SH-SY5Y (cell line): Measurements from ENCODE around the gene PPFIBP2.

Experiments used
- GATA2 ChIP-seq: IDR thresholded peaks from 2 replicates; pipeline ENCODE4 v1.6.1; 2011; ENCODE audit warnings: mild to moderate bottlenecking, low read depth, low read length
- GATA3 ChIP-seq: IDR thresholded peaks from 2 replicates; pipeline ENCODE4 v1.6.1; 2011; ENCODE audit warnings: low read depth, mild to moderate bottlenecking, low read length, moderate library complexity

Gene PPFIBP2

GRCh38 chr11:7638710-7639642 is 125.2 kb downstream of the PPFIBP2 start:
- TF ChIP-seq GATA2, result no peak
- no peak for TF ChIP-seq GATA3

- TF ChIP-seq GATA3 (no peak), GATA2 (no peak)
These were observed 125.8 kb downstream of the PPFIBP2 start for GRCh38 chr11:7639643-7640025.

DNA sequence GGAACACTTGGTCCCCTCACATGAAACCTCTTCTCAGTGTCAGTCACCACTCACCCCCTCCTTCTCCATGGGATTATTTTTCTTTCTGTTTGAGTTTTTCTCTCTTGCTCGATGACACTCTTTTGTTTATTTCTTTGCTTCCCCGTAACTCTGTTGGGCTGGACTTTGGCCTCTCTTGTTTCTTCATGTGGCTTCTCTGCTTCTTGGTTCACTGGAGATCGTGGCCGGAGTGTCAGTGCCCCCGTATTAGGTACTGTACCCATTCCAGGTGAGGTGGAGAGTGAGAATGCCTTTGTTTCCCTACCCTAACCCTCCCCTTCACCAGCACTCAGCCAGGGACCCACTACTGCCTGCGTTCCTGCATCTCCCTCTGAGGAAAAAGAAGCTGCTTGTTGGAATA is 127.0 kb downstream of the PPFIBP2 start:
- TF ChIP-seq GATA2 (no peak), GATA3 (no peak)

- TF ChIP-seq GATA3 (no peak), GATA2 (no peak)
These were observed 128.9 kb downstream of the PPFIBP2 start for GRCh38 chr11:7642747-7643146.

GRCh38 chr11:7643314-7643713 is 129.5 kb downstream of the PPFIBP2 start:
- TF ChIP-seq GATA3 (no peak), GATA2 (no peak)

- TF ChIP-seq GATA3 (no peak), GATA2 (no peak)
These were observed 131.4 kb downstream of the PPFIBP2 start for GRCh38 chr11:7645206-7645605.

- TF ChIP-seq GATA2 (no peak), GATA3 (no peak)
These were observed 133.1 kb downstream of the PPFIBP2 start for GRCh38 chr11:7646866-7647265.

GRCh38 chr11:7648264-7648663 is 134.5 kb downstream of the PPFIBP2 start:
- TF ChIP-seq GATA3, result no peak

DNA sequence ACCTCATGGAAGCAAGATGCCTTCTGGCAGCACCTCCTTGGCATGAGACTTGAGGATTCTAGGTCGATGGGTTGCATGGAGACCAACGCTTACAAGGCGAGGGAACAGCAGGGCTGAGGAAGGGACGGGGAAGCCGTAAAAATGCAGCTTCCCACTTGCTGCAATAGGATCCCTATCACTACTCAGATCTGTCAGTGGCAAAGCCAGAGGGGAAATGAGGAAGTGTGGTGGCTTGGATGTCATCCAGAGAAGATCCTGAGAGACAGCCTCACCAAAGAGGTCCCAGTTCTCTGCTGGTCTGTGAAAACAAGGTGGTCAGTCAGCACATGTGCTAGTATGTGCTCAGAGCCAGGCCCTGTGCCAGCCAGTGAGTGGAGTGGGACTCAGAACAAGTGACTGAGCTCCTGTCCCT is 137.3 kb downstream of the PPFIBP2 start:
- no peak for TF ChIP-seq GATA3
- peak; percentile 34; the same call in 1 of the 2 replicates for TF ChIP-seq GATA2

- TF ChIP-seq GATA2 (no peak), GATA3 (no peak)
These were observed 137.9 kb downstream of the PPFIBP2 start for GRCh38 chr11:7651700-7652099.

- TF ChIP-seq GATA2 (peak; percentile 76), GATA3 (no peak)
These were observed 140.5 kb downstream of the PPFIBP2 start for GRCh38 chr11:7654195-7654705.

DNA sequence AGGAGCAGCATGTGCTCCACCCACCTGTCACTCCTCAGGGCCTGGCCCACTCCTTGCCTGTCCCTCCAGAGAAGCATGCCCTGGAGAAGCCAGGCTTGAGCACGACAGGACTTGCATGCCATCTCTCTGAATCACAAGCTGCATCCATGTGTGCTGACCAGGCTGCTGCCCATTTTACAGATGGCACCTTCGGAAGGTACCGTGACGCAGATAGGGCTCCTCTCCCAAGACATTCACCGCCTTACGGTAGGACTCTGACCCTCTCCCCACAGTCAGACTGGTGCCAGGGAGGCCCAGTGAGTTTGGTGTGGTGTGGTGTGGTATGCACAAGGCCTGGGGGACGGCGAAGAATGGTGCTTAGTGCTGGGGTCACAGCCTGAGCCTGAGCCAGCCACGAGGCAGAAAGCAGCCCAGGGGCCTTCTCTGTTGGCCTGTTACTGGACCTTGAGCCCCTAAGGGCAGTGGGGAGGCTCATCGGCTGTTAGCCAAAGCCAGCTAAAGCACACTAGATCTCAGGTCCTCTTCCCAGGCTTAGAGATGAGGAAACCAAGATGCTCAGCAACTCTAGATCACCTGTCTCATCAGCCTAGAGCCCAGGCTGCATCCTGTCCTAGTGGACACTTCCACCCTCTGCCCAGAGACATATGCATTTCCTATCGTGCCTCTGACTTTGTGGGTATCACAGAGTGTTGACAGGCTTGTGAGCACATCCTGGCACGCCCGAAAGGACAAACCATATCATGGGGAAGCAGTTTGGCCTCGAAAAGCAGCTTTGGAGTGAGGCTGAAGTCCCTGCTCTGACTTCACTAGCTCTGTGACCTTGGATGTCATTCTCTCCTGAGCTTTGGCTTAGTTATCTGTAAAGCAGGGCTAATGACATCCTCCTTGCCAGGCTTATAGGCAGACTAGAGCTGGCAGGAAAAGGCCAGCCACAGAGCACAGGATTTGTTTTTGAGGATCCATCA is 141.7 kb downstream of the PPFIBP2 start:
- TF ChIP-seq GATA3, result no peak

- TF ChIP-seq GATA3 (no peak), GATA2 (no peak)
These were observed 142.9 kb downstream of the PPFIBP2 start for GRCh38 chr11:7656704-7657103.

GRCh38 chr11:7657306-7658025 is 143.7 kb downstream of the PPFIBP2 start:
- TF ChIP-seq GATA2 (no peak), GATA3 (no peak)
